Measurements from ENCODE around the gene RPRD1A.

GRCh38 chr18:36038102-36038663 lies 29.2 kb downstream of the RPRD1A start:
- no peak for TF ChIP-seq CTCF (IDR thresholded peaks at IDR 0.05)
- no peak for TF ChIP-seq POLR2A (IDR thresholded peaks at IDR 0.05)
- TF ChIP-seq POLR2AphosphoS5 (IDR thresholded peaks at IDR 0.05) = no peak
